Right lobe of liver (tissue), 6 donors: ENCODE measurements around the gene DUSP15. TPM values are rescaled to one million over a fixed set of nuclear protein-coding genes. Genes with fewer than 3 reads are reported as not detected.
A peak's percentile ranks its signal among the peaks of the same experiment; 100 is the strongest.

Experiments used
- ATAC-seq, 4 donors: fragments of 200-7000 bp; cut with Tn5 transposase; one replicate each; pipeline ENCODE4 v1.9.1; 2020; ENCODE audit warnings: mild to moderate bottlenecking in 4 of 4, moderate library complexity in 4 of 4
- DNase-seq, 3 donors: peaks; one replicate each; pipeline ENCODE4 v3.0.0-alpha.2; 2020
- H3K27ac ChIP-seq, 3 donors: fragments of 200-600 bp; one replicate each; pipeline ENCODE4 v1.8.0; 2022
- H3K27me3 ChIP-seq, 2 donors: fragments of 200-600 bp; one replicate each; pipeline ENCODE4 v1.8.0; 2022
- H3K36me3 ChIP-seq, 4 donors: fragments of 200-600 bp; sonication (generic) in 1 of 4; one replicate each; pipeline versions ENCODE4 v1.5.1 to v1.8.0; 2017 to 2022; ENCODE audit warnings: control low read depth in 1 of 4
- H3K4me1 ChIP-seq, 4 donors: fragments of 200-600 bp; sonication (generic) in 1 of 4; one replicate each; pipeline versions ENCODE4 v1.5.1 to v1.8.0; 2017 to 2022; ENCODE audit warnings: control low read depth in 1 of 4
- H3K4me3 ChIP-seq, 3 donors: fragments of 200-600 bp; one replicate each; pipeline ENCODE4 v1.8.0; 2022
- H3K9me3 ChIP-seq, 4 donors: fragments of 200-600 bp; sonication (generic) in 1 of 4; one replicate each; pipeline versions ENCODE4 v1.5.1 to v1.8.0; 2017 to 2022; ENCODE audit warnings: control low read depth in 1 of 4
- POLR2A ChIP-seq: fragments of 450-650 bp; IDR thresholded peaks from one replicate; pipeline ENCODE4 v1.6.1; 2017; ENCODE audit warnings: antibody characterized with exemption, mild to moderate bottlenecking
- WGBS: methylation state at CpG from one replicate; pipeline ENCODE4 v1.1.6; 2018; ENCODE audit warnings: low coverage, low lambda C conversion rate; ENCODE audit not compliant: insufficient coverage; ENCODE audit errors: missing lambda C conversion rate; 5-methylcytosine and 5-hydroxymethylcytosine counted together
- intact Hi-C, 2 donors: fragments of 100-400 bp; cut with DNase I; formaldehyde crosslinking; loops; one replicate each; pipeline versions ENCODE4 v1.11.2 to v1.14.1; 2022
- total RNA-seq, 6 experiments: library from RNA; depleted of rRNA in 2 of 6; stranded (reverse); fragments of >200 nt in 2 of 6; fragmentation: NEBNext Ultra II Directional in 3 of 6; extraction: Animal tissue kit (Norgen Biotek cat#: 25700) in 3 of 6; gene quantifications; one replicate each; pipeline versions ENCODE4 v1.1.0 to v1.2.4, GENCODE V29; 2016 to 2023
- TF ChIP-seq, protein P1 (sequence below), 4 donors: fragments of 200-600 bp in 3 of 4; fragments of 450-650 bp in 1 of 4; IDR thresholded peaks; one replicate each; pipeline versions ENCODE4 v1.5.1 to v1.8.0; 2016 to 2022; ENCODE audit warnings: antibody characterized with exemption in 4 of 4, mild to moderate bottlenecking in 2 of 4
- donor health status: DM: no; HTN: yes; CAD: no.
- donor health status: DM: no; HTN: no; CAD: no.
- donor health status: DM: no; HTN: no; CAD: no.
- donor health status: DM: no; HTN: yes; CAD: no.
- donor health status: DM: no; HTN: yes; CAD: no.

DUSP15 gene
- total RNA-seq, 6 experiments from 2014 or later: 0.22 to 1.1 (median 0.42) TPM; not detected in 3

DNA sequence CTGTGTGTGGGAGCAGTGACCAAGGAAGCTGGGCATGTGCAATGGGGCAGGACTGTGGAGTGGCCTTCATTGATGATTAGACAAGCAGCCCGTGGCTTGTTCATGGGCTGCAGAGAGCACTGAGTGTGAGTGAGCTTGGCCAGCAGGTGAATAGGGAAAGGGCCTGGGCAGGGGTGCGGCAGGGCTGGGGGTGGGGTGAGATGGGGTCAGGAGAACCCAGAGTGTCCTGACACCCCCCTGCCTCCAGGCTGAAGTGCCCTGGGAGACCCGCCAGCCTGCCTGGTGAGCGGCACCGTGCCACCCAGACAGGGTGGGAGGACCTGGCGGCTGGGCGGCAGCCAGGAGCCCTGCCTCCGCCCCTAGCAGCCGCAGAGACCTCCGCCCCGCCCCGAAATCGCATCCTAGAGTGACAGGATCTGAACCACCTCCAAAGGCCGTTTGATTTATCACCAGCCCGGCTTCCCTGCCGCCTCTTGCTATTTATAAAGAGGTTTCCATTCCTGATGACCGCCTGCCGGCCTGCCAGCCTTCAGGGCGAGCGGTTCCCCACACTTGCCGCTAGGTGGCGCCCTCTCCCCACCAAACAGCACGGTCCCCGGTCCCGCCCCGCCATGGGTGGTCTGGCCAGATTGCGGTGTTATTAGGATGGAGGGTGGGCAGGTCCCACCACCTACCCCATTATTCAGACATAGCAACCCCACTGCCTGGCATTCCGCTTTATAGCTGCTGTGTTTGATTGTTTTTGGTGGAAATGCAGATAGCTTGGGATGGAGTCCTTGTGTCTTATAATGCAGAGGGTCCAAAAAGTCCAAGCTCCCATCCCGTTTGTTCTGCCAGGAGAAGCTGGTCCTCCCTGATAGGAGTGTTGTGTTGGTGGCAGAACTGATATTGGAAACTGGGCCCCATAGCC lies 47.7 kb downstream of the DUSP15 start:
- 2% methylated on average over 12 of the region's 29 CpGs for WGBS
- no peaks in the 10 kb centered on the region for H3K36me3 ChIP-seq
- TF ChIP-seq, protein P1, sequence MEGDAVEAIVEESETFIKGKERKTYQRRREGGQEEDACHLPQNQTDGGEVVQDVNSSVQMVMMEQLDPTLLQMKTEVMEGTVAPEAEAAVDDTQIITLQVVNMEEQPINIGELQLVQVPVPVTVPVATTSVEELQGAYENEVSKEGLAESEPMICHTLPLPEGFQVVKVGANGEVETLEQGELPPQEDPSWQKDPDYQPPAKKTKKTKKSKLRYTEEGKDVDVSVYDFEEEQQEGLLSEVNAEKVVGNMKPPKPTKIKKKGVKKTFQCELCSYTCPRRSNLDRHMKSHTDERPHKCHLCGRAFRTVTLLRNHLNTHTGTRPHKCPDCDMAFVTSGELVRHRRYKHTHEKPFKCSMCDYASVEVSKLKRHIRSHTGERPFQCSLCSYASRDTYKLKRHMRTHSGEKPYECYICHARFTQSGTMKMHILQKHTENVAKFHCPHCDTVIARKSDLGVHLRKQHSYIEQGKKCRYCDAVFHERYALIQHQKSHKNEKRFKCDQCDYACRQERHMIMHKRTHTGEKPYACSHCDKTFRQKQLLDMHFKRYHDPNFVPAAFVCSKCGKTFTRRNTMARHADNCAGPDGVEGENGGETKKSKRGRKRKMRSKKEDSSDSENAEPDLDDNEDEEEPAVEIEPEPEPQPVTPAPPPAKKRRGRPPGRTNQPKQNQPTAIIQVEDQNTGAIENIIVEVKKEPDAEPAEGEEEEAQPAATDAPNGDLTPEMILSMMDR (IDR thresholded peaks at IDR 0.05): peak; percentile 95 to 99 (median 98)
- no peak for TF ChIP-seq POLR2A
- no peaks in the 10 kb centered on the region for H3K27me3 ChIP-seq
- H3K4me1 ChIP-seq: peaks cover 0 to 3% (median 0%) of the 10 kb centered on the region in 4 donors
- no peak overlapping the region for H3K27ac ChIP-seq
- DNase-seq: peak; percentile 76 to 78 (median 77)
- no peak overlapping the region for H3K4me3 ChIP-seq
- H3K9me3 ChIP-seq: no peaks in the 10 kb centered on the region
- intact Hi-C loops: loop anchor here in 1 of 2 donors (5.0 kb wide), 1 partner anchor 205 kb away; no protein-coding TSS in a partner anchor
- peak; percentile 76 to 92 (median 89) for ATAC-seq

GRCh38 chr20:31821427-31821826 lies 48.9 kb downstream of the DUSP15 start:
- intact Hi-C loops: loop anchor here in 1 of 2 donors (5.0 kb wide), 1 partner anchor 206 kb away; no protein-coding TSS in a partner anchor
- Histone ChIP-seq H3K4me3 (no peak overlapping the region), H3K27ac (no peak overlapping the region), H3K36me3 (no peaks in the 10 kb centered on the region), H3K9me3 (no peaks in the 10 kb centered on the region), H3K27me3 (no peaks in the 10 kb centered on the region), H3K4me1 (peaks cover 0 to 3% (median 0%) of the 10 kb centered on the region in 4 donors)
- ATAC-seq (no peak), DNase-seq (no peak)
- no peak for TF ChIP-seq POLR2A
- TF ChIP-seq, protein P1 (IDR thresholded peaks at IDR 0.05): no peak
- 20% methylated on average over 1 of the region's 5 CpGs for WGBS

DNA sequence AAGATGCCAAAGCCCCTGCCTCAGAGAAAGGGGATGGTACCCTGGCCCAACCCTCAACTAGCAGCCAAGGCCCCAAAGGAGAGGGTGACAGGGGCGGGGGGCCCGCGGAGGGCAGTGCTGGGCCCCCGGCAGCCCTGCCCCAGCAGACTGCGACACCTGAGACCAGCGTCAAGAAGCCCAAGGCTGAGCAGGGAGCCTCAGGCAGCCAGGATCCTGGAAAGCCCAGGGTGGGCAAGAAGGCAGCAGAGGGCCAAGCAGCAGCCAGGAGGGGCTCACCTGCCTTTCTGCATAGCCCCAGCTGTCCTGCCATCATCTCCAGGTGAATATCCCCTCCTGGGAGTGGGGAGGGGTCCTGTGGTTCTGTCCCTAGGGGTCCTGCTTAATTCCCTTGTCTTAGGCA lies 50.1 kb downstream of the DUSP15 start:
- peaks cover 0 to 3% (median 0%) of the 10 kb centered on the region in 4 donors for H3K4me1 ChIP-seq
- intact Hi-C loops: loop anchor here in 1 of 2 donors (5.0 kb wide), 1 partner anchor 207 kb away; no protein-coding TSS in a partner anchor
- H3K9me3 ChIP-seq: no peaks in the 10 kb centered on the region
- no peak for DNase-seq
- H3K4me3 ChIP-seq: no peak overlapping the region
- H3K27me3 ChIP-seq: no peaks in the 10 kb centered on the region
- no peaks in the 10 kb centered on the region for H3K36me3 ChIP-seq
- no peak overlapping the region for H3K27ac ChIP-seq
- no CpG with 5 or more reads among the region's 6 CpGs for WGBS
- TF ChIP-seq POLR2A: no peak
- TF ChIP-seq, protein P1 (IDR thresholded peaks at IDR 0.05): no peak
- no peak for ATAC-seq

DNA sequence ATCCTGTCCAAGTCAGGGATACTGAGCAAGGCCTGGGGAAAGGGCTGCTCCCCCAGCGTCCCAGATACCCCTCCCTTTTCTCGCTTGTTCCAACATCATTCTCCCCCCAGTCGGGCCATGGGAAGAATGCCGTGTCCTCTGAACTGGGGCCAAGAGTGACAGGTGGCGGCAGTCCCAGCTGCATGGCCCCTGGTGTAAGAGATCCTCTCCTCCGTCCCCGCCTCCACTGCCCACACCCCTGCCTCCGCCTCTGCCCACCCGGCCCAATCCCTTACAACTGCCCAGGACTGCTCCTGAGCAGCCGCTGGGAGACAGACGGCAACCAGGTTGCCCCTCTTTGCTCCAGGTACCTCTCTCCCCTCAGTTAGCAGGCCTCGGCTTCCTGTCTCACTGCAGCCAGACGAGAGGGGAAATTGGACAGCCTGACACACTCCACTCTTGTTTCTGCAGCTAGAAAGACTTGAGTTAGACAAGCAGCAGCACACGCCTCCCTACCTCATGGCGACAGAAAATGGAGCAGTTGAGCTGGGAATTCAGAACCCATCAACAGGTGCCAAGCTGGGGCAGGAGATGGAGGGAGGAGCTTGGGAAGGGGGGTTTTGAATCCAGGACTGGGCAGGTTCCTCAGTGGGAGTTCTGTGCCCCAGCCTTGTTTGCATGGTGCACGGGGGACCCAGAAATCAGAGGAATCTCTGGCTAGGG lies 51.1 kb downstream of the DUSP15 start, which contains the start of gene MYLK2:
MYLK2 (plus strand) TSS at position 274 of the 702 bp plus-strand sequence; CDS start at position 499, 225 bp downstream.
- TF ChIP-seq, protein P1 (IDR thresholded peaks at IDR 0.05): no peak
- no peak for TF ChIP-seq POLR2A

More for the DNA sequence above, 51.1 kb downstream of the DUSP15 start, which contains the start of gene MYLK2:
- Histone ChIP-seq H3K27ac (no peak within 1 kb of the TSS), H3K27me3 (no peaks in the 10 kb centered on the region), H3K9me3 (no peaks in the 10 kb centered on the region), H3K4me3 (no peak within 1 kb of the TSS), H3K36me3 (no peaks in the 10 kb centered on the region), H3K4me1 (peaks cover 0 to 3% (median 0%) of the 10 kb centered on the region in 4 donors)
- DNase-seq: no peak
- ATAC-seq: no peak
- WGBS: 80% methylated on average over 10 of the region's 16 CpGs
- intact Hi-C loops: no loop called here
